Gastrocnemius medialis (tissue), 4 donors: ENCODE measurements around the gene DUSP16. TPM values are rescaled to one million over a fixed set of nuclear protein-coding genes. Genes with fewer than 3 reads are reported as not detected.

Source experiments
- ATAC-seq, 2 donors: fragments of 150-250 bp; one replicate each; pipeline ENCODE4 v1.9.1; 2016
- DNase-seq, 2 donors: peaks; one replicate each; pipeline ENCODE4 v3.0.0-alpha.2; 2019
- H3K27ac ChIP-seq, 4 donors: fragments of 200-600 bp; sonication (generic); 1 replicate in 1 of 4; 2 replicates in 3 of 4; pipeline ENCODE4 v1.5.1; 2016 to 2018; ENCODE audit warnings: mild to moderate bottlenecking in 2 of 4, moderate library complexity in 1 of 4
- H3K27me3 ChIP-seq, 3 donors: fragments of 200-600 bp; sonication (generic) in 2 of 3; 1 replicate in 1 of 3; 2 replicates in 2 of 3; pipeline versions ENCODE4 v1.5.1 to v1.6.0; 2016 to 2019; ENCODE audit warnings: mild to moderate bottlenecking in 1 of 3, moderate library complexity in 1 of 3
- H3K36me3 ChIP-seq, 2 donors: fragments of 200-600 bp; sonication (generic) in 1 of 2; one replicate each; pipeline ENCODE4 v1.5.1; 2017 to 2018
- H3K4me1 ChIP-seq, 2 donors: fragments of 200-600 bp; sonication (generic) in 1 of 2; one replicate each; pipeline ENCODE4 v1.5.1; 2016 to 2017; ENCODE audit warnings: mild to moderate bottlenecking in 2 of 2
- H3K4me3 ChIP-seq, 4 donors: fragments of 200-600 bp; sonication (generic) in 3 of 4; 1 replicate in 1 of 4; 2 replicates in 3 of 4; pipeline ENCODE4 v1.5.1; 2016 to 2019; ENCODE audit warnings: mild to moderate bottlenecking in 2 of 4
- H3K9me3 ChIP-seq, 3 donors: fragments of 200-600 bp; sonication (generic) in 2 of 3; 1 replicate in 1 of 3; 2 replicates in 2 of 3; pipeline ENCODE4 v1.5.1; 2016 to 2019
- CTCF ChIP-seq, 5 experiments: fragments of 450-650 bp in 3 of 5; fragments of 200-600 bp in 2 of 5; sonication (generic) in 2 of 5; IDR thresholded peaks in 4 of 5; conservative IDR thresholded peaks in 1 of 5; 1 replicate in 4 of 5; 2 replicates in 1 of 5; pipeline ENCODE4 v1.5.1; 2016 to 2019; ENCODE audit warnings: antibody characterized with exemption in 5 of 5, mild to moderate bottlenecking in 3 of 5, moderate library complexity in 3 of 5
- POLR2A ChIP-seq, 2 donors: fragments of 450-650 bp; IDR thresholded peaks; one replicate each; pipeline ENCODE4 v1.6.1; 2017; ENCODE audit warnings: antibody characterized with exemption in 2 of 2, mild to moderate bottlenecking in 2 of 2, moderate library complexity in 2 of 2
- in situ Hi-C, 4 donors: fragments of 200-750 bp; cut with MboI; loops; one replicate each; pipeline versions ENCODE4 v1.15.0 to v1.8.0; 2017; ENCODE audit warnings: low sequenced_read_pairs in 4 of 4
- intact Hi-C: fragments of 100-400 bp; cut with DNase I; formaldehyde crosslinking; loops from one replicate; pipeline ENCODE4 v1.15.1; 2023; ENCODE audit warnings: low total_unique reads
- total RNA-seq, 4 donors: library from RNA; depleted of rRNA; stranded (reverse); fragments of >200 nt; gene quantifications; one replicate each; pipeline versions ENCODE4 v1.1.0 to v1.2.3, GENCODE V29; 2016

Gene DUSP16
- total RNA-seq, 4 donors from 2014 or later: 10.9 to 15.7 (median 13.3) TPM

- in situ Hi-C loops: loop anchor here in 1 of 4 donors (10.0 kb wide), 1 partner anchor 205 kb away; no protein-coding TSS in a partner anchor
- H3K4me3 ChIP-seq: no peak overlapping the region
- intact Hi-C loops: no loop called here
- H3K27me3 ChIP-seq: no peaks in the 10 kb centered on the region
- peaks cover 3 to 29% of the 10 kb centered on the region in 2 donors for H3K4me1 ChIP-seq
- H3K9me3 ChIP-seq: no peaks in the 10 kb centered on the region
- TF ChIP-seq CTCF (IDR thresholded peaks at IDR 0.05 in 4 of 5, conservative IDR thresholded peaks at IDR 0.05 in 1 of 5) (no peak), POLR2A (IDR thresholded peaks at IDR 0.05) (no peak)
- no peaks in the 10 kb centered on the region for H3K36me3 ChIP-seq
- DNase-seq: no peak
- no peak for ATAC-seq
- H3K27ac ChIP-seq: no peak overlapping the region
These were observed 62.6 kb downstream of the DUSP16 start for GRCh38 chr12:12499909-12500604.

DNA sequence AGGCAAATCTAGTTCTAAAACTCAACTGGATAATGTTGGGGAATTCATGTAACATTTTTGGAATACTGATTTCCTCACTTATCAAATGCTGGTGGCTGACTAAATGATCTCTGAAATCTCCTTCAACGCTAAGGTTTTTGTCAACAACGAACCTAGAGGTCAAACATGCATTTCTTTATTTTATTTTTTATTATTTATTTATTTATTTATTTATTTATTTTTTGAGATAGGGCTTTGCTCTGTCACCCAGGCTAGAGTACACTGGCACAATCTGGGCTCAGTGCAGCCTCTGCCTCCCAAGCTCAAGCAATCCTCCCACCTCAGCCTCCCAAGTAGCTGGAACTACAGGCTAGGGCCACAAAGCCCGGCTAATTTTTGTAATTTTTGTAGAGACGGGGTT, 64.5 kb downstream of the DUSP16 start:
- TF ChIP-seq CTCF (IDR thresholded peaks at IDR 0.05 in 4 of 5, conservative IDR thresholded peaks at IDR 0.05 in 1 of 5) (no peak), POLR2A (IDR thresholded peaks at IDR 0.05) (no peak)
- Histone ChIP-seq H3K27me3 (no peaks in the 10 kb centered on the region), H3K9me3 (no peaks in the 10 kb centered on the region), H3K4me3 (no peak overlapping the region), H3K4me1 (peaks cover 17 to 32% of the 10 kb centered on the region in 2 donors), H3K27ac (no peak overlapping the region), H3K36me3 (no peaks in the 10 kb centered on the region)
- in situ Hi-C loops (no loop called here), intact Hi-C loops (no loop called here)
- DNase-seq: no peak
- ATAC-seq: no peak

DNA sequence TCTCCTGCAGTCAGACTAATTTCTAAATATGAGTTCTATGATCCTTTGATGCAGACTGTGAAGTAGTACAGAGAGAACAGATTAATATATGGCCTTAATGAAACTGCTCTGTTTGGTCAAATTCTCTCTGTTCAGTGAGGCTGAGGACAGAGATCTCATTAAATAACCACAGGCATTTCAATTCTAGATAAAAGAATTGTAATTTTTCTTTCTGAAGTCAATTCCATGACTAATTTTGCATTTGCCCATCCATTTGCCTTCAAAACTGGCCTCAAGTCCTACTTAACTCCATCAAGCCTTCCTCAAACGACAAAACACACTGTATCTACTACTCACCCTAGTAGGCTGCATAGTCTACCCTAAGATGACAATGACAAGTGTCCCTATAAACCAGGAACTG, 67.1 kb downstream of the DUSP16 start:
- Histone ChIP-seq H3K4me1 (peaks cover 20 to 31% of the 10 kb centered on the region in 2 donors), H3K9me3 (no peaks in the 10 kb centered on the region), H3K4me3 (no peak overlapping the region), H3K27ac (no peak overlapping the region), H3K27me3 (no peaks in the 10 kb centered on the region), H3K36me3 (no peaks in the 10 kb centered on the region)
- in situ Hi-C loops: no loop called here
- DNase-seq: no peak
- TF ChIP-seq CTCF (IDR thresholded peaks at IDR 0.05 in 4 of 5, conservative IDR thresholded peaks at IDR 0.05 in 1 of 5) (no peak), POLR2A (IDR thresholded peaks at IDR 0.05) (no peak)
- ATAC-seq: no peak
- intact Hi-C loops: no loop called here

DNA sequence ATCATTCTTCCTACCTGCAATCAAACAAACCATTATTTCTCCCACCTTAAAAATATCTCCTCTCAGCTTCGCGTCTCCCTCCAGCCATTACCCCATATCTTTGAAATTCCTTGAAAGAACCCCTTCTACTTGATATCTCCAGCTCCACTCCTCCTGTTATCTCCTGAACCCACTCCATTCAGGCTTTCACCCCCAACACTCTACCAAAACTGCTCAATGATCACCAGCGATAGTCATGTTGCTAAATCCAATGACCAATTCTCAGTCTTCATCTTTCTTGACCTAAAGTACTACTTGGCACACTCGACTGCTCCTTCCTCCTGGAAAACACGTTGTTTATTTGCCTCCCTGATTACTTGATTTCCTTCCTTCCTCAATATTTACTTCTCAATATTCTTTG, 70.1 kb downstream of the DUSP16 start:
- no peak for ATAC-seq

More for the DNA sequence above, 70.1 kb downstream of the DUSP16 start:
- DNase-seq: no peak
- intact Hi-C loops (no loop called here), in situ Hi-C loops (no loop called here)
- TF ChIP-seq POLR2A (IDR thresholded peaks at IDR 0.05) (no peak), CTCF (IDR thresholded peaks at IDR 0.05 in 4 of 5, conservative IDR thresholded peaks at IDR 0.05 in 1 of 5) (no peak)
- Histone ChIP-seq H3K36me3 (no peaks in the 10 kb centered on the region), H3K9me3 (no peaks in the 10 kb centered on the region), H3K27me3 (no peaks in the 10 kb centered on the region), H3K4me1 (peaks cover 20 to 25% of the 10 kb centered on the region in 2 donors), H3K4me3 (no peak overlapping the region), H3K27ac (no peak overlapping the region)
